B cell (primary cell): ENCODE results near the gene ELOVL6. TPM values are rescaled to one million over a fixed set of nuclear protein-coding genes. Genes with fewer than 3 reads are reported as not detected.

ENCODE experiments used
- ATAC-seq: fragments of 200-7000 bp; cut with Tn5 transposase; one replicate; pipeline ENCODE4 v1.10.0; 2021; ENCODE audit warnings: low read depth, mild to moderate bottlenecking, moderate number of reproducible peaks, moderate library complexity
- CTCF ChIA-PET: fragments of 350-600 bp; sonication (Branson Sonifier 250); formaldehyde crosslinking; loops from one replicate; lab custom pipeline; 2021; ENCODE audit warnings: antibody characterized with exemption, inconsistent platforms; lab: Charles Lee
- POLR2A ChIA-PET: fragments of 350-600 bp; sonication (Branson Sonifier 250); formaldehyde crosslinking; loops from one replicate; lab custom pipeline; 2021; ENCODE audit warnings: antibody characterized with exemption; lab: Charles Lee
- DNase-seq: peaks from one replicate; pipeline ENCODE4 v3.0.0; 2013
- H2AFZ ChIP-seq: 2 replicates; pipeline ENCODE4 v1.6.1; 2012; ENCODE audit warnings: mild to moderate bottlenecking, low read depth, low read length; ENCODE audit not compliant: insufficient read depth, poor library complexity, severe bottlenecking
- H3K27ac ChIP-seq, 2 donors: 1 replicate in 1 of 2; 2 replicates in 1 of 2; pipeline ENCODE4 v1.5.1; 2012 to 2013; ENCODE audit warnings: low read length in 2 of 2, mild to moderate bottlenecking in 2 of 2, moderate library complexity in 1 of 2
- H3K27me3 ChIP-seq, 4 experiments: fragments of 200-600 bp in 1 of 4; sonication (generic) in 1 of 4; replicated peaks in 1 of 4; 1 replicate in 2 of 4; 2 replicates in 2 of 4; pipeline versions ENCODE4 v1.6.1 to v1.7.0; 2013 to 2016; ENCODE audit warnings: low read length in 3 of 4, mild to moderate bottlenecking in 2 of 4, mixed read lengths in 1 of 4, moderate library complexity in 1 of 4; ENCODE audit not compliant: insufficient read depth in 4 of 4, control insufficient read depth in 3 of 4; ENCODE audit errors: control extremely low read depth in 1 of 4
- H3K36me3 ChIP-seq, 2 experiments: replicated peaks in 1 of 2; 1 replicate in 1 of 2; 2 replicates in 1 of 2; pipeline versions ENCODE4 v1.6.1 to v1.7.1; 2013; ENCODE audit warnings: low read length in 1 of 2; ENCODE audit not compliant: insufficient read depth in 2 of 2, control insufficient read depth in 1 of 2; ENCODE audit errors: control extremely low read depth in 1 of 2, extremely low read depth in 1 of 2
- H3K4me1 ChIP-seq, 2 donors: fragments of 200-600 bp in 1 of 2; sonication (generic) in 1 of 2; 1 replicate in 1 of 2; 2 replicates in 1 of 2; pipeline versions ENCODE4 v1.5.1 to v1.6.1; 2013 to 2017; ENCODE audit warnings: low read length in 2 of 2; ENCODE audit not compliant: control insufficient read depth in 2 of 2, insufficient read depth in 2 of 2
- H3K4me2 ChIP-seq: replicated peaks from 2 replicates; pipeline ENCODE3; 2012; ENCODE audit warnings: mild to moderate bottlenecking, low read depth, low read length; ENCODE audit not compliant: poor library complexity, severe bottlenecking
- H3K4me3 ChIP-seq, 5 experiments: fragments of 200-600 bp in 1 of 5; sonication (generic) in 1 of 5; 1 replicate in 3 of 5; 2 replicates in 2 of 5; pipeline versions ENCODE4 v1.5.1 to v1.7.0; 2011 to 2016; ENCODE audit warnings: low read length in 4 of 5, mild to moderate bottlenecking in 4 of 5, low read depth in 2 of 5, control low read depth in 1 of 5, moderate library complexity in 1 of 5; ENCODE audit not compliant: insufficient read depth in 1 of 5; ENCODE audit errors: control extremely low read depth in 1 of 5, extremely low read depth in 1 of 5
- H3K79me2 ChIP-seq: fragments of 200-600 bp; sonication (generic); one replicate; pipeline ENCODE4 v1.6.0; 2016; ENCODE audit warnings: low read length; ENCODE audit not compliant: control insufficient read depth, insufficient read depth
- H3K9ac ChIP-seq: fragments of 200-600 bp; sonication (generic); 2 replicates; pipeline ENCODE4 v1.6.1; 2017; ENCODE audit warnings: mild to moderate bottlenecking, low read length, moderate library complexity
- H3K9me3 ChIP-seq, 3 donors: one replicate each; pipeline versions ENCODE4 v1.6.1 to v1.7.1; 2013; ENCODE audit warnings: low read length in 2 of 3; ENCODE audit not compliant: control insufficient read depth in 2 of 3, insufficient read depth in 1 of 3; ENCODE audit errors: control extremely low read depth in 1 of 3
- H4K20me1 ChIP-seq: 2 replicates; pipeline ENCODE4 v1.6.0; 2012; ENCODE audit warnings: mild to moderate bottlenecking, low read length; ENCODE audit not compliant: insufficient read depth, control insufficient read depth, poor library complexity, severe bottlenecking
- H3K27ac Mint-ChIP-seq: one replicate; pipeline ENCODE4 v1.8.0; 2021; ENCODE audit warnings: mixed read lengths
- H3K27me3 Mint-ChIP-seq: one replicate; pipeline ENCODE4 v1.8.0; 2021; ENCODE audit warnings: mixed read lengths
- H3K4me1 Mint-ChIP-seq: one replicate; pipeline ENCODE4 v1.8.0; 2021; ENCODE audit warnings: mixed read lengths
- H3K4me3 Mint-ChIP-seq: one replicate; pipeline ENCODE4 v1.8.0; 2021; ENCODE audit warnings: mixed read lengths
- H3K9me3 Mint-ChIP-seq: one replicate; pipeline ENCODE4 v1.8.0; 2022; ENCODE audit warnings: mixed read lengths; ENCODE audit not compliant: insufficient read depth
- CTCF ChIP-seq: fragments of 200-600 bp; IDR thresholded peaks from one replicate; pipeline ENCODE4 v1.8.0; 2022; ENCODE audit warnings: antibody characterized with exemption, mild to moderate bottlenecking
- EZH2 ChIP-seq: IDR thresholded peaks from 2 replicates; pipeline ENCODE4 v1.6.1; 2012; ENCODE audit warnings: borderline replicate concordance, low read depth, mild to moderate bottlenecking, moderate library complexity, low read length; ENCODE audit not compliant: insufficient read depth, poor library complexity, severe bottlenecking
- WGBS: methylation state at CpG from one replicate; pipeline ENCODE4 v1.1.5; 2013; ENCODE audit warnings: missing lambda C conversion rate; ENCODE audit not compliant: insufficient coverage; 5-methylcytosine and 5-hydroxymethylcytosine counted together
- intact Hi-C: fragments of 100-400 bp; cut with micrococcal nuclease; formaldehyde crosslinking; loops from one replicate; pipeline ENCODE4 v1.10.0; 2022
- polyA plus RNA-seq: library from polyadenylated mRNA; depleted of rRNA; stranded (reverse); fragments of >200 nt; gene quantifications from 2 replicates; pipeline ENCODE4 v1.2.3, GENCODE V29; 2012
- total RNA-seq, 2 donors: library from RNA; stranded (reverse); fragments of 120-200 nt in 1 of 2; gene quantifications; 1 replicate in 1 of 2; 2 replicates in 1 of 2; pipeline versions ENCODE4 v1.2.3 to v1.2.4, GENCODE V29; 2013 to 2022

The ELOVL6 gene
- total and polyA plus RNA-seq, 2 donors (not counting 1 experiment from before 2014, with no cell fraction given), result 0.10 to 0.22 TPM

GRCh38 chr4:110208419-110208818, 10.0 kb upstream of the ELOVL6 start:
- Histone ChIP-seq H3K27me3 (no peaks in the 10 kb centered on the region), H3K36me3 (no peaks in the 10 kb centered on the region), H4K20me1 (no peaks in the 10 kb centered on the region), H3K27ac (no peak overlapping the region), H3K4me3 (no peak overlapping the region), H3K79me2 (no peaks in the 10 kb centered on the region), H2AFZ (no peak overlapping the region), H3K9me3 (no peaks in the 10 kb centered on the region), H3K9ac (no peak overlapping the region), H3K4me1 (no peaks in the 10 kb centered on the region), H3K4me2 (no peak overlapping the region)
- DNase-seq (no peak), ATAC-seq (no peak)
- intact Hi-C loops, result no loop called here
- Mint-ChIP-seq H3K4me3 (no peak overlapping the region), H3K4me1 (peaks cover 2% of the 10 kb centered on the region), H3K9me3 (no peaks in the 10 kb centered on the region), H3K27ac (no peak overlapping the region), H3K27me3 (no peaks in the 10 kb centered on the region)
- ChIA-PET POLR2A (no interaction called here), CTCF (interaction anchor here (1.4 to 2.9 kb wide), 2 partner anchors 158 to 159 kb away, joined by 3 to 10 read pairs; no protein-coding TSS in a partner anchor)
- no peak for TF ChIP-seq CTCF
- no peak for TF ChIP-seq EZH2
- WGBS, result 100% methylated on average over 3 of the region's 6 CpGs

DNA sequence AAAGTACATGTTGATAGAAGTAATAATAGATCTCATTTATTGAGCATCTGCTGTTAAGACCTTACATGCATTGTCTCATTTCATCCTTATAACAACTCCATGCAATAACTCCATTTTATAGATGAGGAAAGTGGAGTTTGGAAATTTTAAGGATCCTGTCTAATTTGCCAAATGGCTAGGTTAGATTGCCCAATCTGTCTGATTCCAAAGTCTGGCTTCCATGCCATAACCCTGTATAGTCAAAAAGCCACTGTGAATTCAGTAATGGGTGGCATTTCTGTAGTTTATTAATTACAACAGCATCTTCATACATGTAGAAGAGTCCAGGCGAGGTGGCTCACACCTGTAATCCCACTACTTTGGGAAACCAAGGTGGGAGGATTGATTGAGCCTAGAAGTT, 8.8 kb upstream of the ELOVL6 start:
- Histone ChIP-seq H2AFZ (no peak overlapping the region), H3K27ac (no peak overlapping the region), H3K9ac (no peak overlapping the region), H4K20me1 (no peaks in the 10 kb centered on the region), H3K36me3 (no peaks in the 10 kb centered on the region), H3K4me3 (no peak overlapping the region), H3K9me3 (no peaks in the 10 kb centered on the region), H3K79me2 (no peaks in the 10 kb centered on the region), H3K4me2 (no peak overlapping the region), H3K27me3 (no peaks in the 10 kb centered on the region), H3K4me1 (no peaks in the 10 kb centered on the region)
- Mint-ChIP-seq H3K4me3 (no peak overlapping the region), H3K27me3 (no peaks in the 10 kb centered on the region), H3K4me1 (peaks cover 2% of the 10 kb centered on the region), H3K9me3 (no peaks in the 10 kb centered on the region), H3K27ac (no peak overlapping the region)
- TF ChIP-seq CTCF (no peak), EZH2 (no peak)
- WGBS, result no CpG with 5 or more reads among the region's 1 CpG
- CTCF ChIA-PET, result interaction anchor here (1.4 to 2.9 kb wide), 2 partner anchors 157 to 158 kb away, joined by 3 to 10 read pairs; no protein-coding TSS in a partner anchor
- POLR2A ChIA-PET, result no interaction called here
- DNase-seq (no peak), ATAC-seq (no peak)
- intact Hi-C loops, result no loop called here
